A673 (cell line): Measurements from ENCODE around the gene FERMT2. TPM values are rescaled to one million over a fixed set of nuclear protein-coding genes. Genes with fewer than 3 reads are reported as not detected.

Experiments used
- BruUV-seq: library from RNA; stranded (reverse); fragments of 400-500 nt; replicated peaks from 2 replicates; lab custom pipeline; 2021; lab: Mats Ljungman, UMichigan
- CTCF ChIA-PET: fragments of 300-600 bp; sonication (Branson Sonifier 250); formaldehyde crosslinking; loops from one replicate; lab custom pipeline; 2022; ENCODE audit warnings: antibody characterized with exemption; lab: Charles Lee
- POLR2A ChIA-PET: fragments of 300-600 bp; sonication (Branson Sonifier 250); formaldehyde crosslinking; loops from one replicate; lab custom pipeline; 2022; ENCODE audit warnings: antibody characterized with exemption; ENCODE audit not compliant: low non-redundant PET; lab: Charles Lee
- DNase-seq: peaks from one replicate; pipeline ENCODE4 v3.0.0-alpha.2; 2015; ENCODE audit warnings: low spot score
- H3K27ac ChIP-seq: fragments of 200-600 bp; sonication (generic); 2 replicates; pipeline ENCODE4 v1.5.1; 2016; ENCODE audit warnings: mixed run types, low read depth, mild to moderate bottlenecking, mixed read lengths, antibody characterized with exemption, low read length; ENCODE audit not compliant: poor library complexity, severe bottlenecking
- H3K27me3 ChIP-seq: fragments of 200-600 bp; sonication (generic); replicated peaks from 2 replicates; pipeline ENCODE4 v1.6.1; 2017; ENCODE audit warnings: mixed run types, low read depth, mild to moderate bottlenecking, mixed read lengths, antibody characterized with exemption, low read length; ENCODE audit not compliant: insufficient read depth, poor library complexity
- H3K36me3 ChIP-seq: fragments of 200-600 bp; sonication (generic); 2 replicates; pipeline ENCODE4 v1.6.1; 2016; ENCODE audit warnings: mixed run types, mild to moderate bottlenecking, mixed read lengths, antibody characterized with exemption, low read length; ENCODE audit not compliant: insufficient read depth, poor library complexity, severe bottlenecking
- H3K4me1 ChIP-seq: fragments of 200-600 bp; sonication (generic); 2 replicates; pipeline ENCODE4 v1.6.1; 2017; ENCODE audit warnings: mixed run types, mild to moderate bottlenecking, mixed read lengths, antibody characterized with exemption, low read length; ENCODE audit not compliant: insufficient read depth, poor library complexity, severe bottlenecking
- H3K4me3 ChIP-seq: fragments of 200-600 bp; sonication (generic); 2 replicates; pipeline ENCODE4 v1.5.1; 2016; ENCODE audit warnings: low read depth, mixed run types, mild to moderate bottlenecking, mixed read lengths, low read length; ENCODE audit not compliant: poor library complexity, severe bottlenecking
- H3K9me3 ChIP-seq: fragments of 200-600 bp; sonication (generic); 2 replicates; pipeline ENCODE4 v1.6.1; 2016; ENCODE audit warnings: mixed run types, low read depth, mild to moderate bottlenecking, mixed read lengths, antibody characterized with exemption, low read length; ENCODE audit not compliant: poor library complexity, severe bottlenecking
- EZH2 ChIP-seq: fragments of 200-600 bp; sonication (generic); IDR thresholded peaks from 2 replicates; pipeline ENCODE4 v1.6.1; 2017; ENCODE audit warnings: borderline replicate concordance, low read depth, mild to moderate bottlenecking, mixed read lengths, antibody characterized with exemption, low read length; ENCODE audit not compliant: poor library complexity, severe bottlenecking
- intact Hi-C: fragments of 100-400 bp; cut with micrococcal nuclease; formaldehyde crosslinking; loops from one replicate; pipeline ENCODE4 v1.10.0; 2022; ENCODE audit not compliant: unreplicated experiment
- total RNA-seq: library from RNA; stranded (reverse); gene quantifications from 2 replicates; pipeline ENCODE4 v1.2.3, GENCODE V29; 2021
- TF ChIP-seq, protein P1 (sequence below): fragments of 300-800, 200-600 bp; sonication (generic); conservative IDR thresholded peaks from 2 replicates; pipeline ENCODE4 v1.5.1; 2017; ENCODE audit warnings: low read depth, mild to moderate bottlenecking, antibody characterized with exemption, low read length, moderate library complexity, mixed read lengths

Gene FERMT2
- total RNA-seq, 1 experiment from 2014 or later, result 38.3 TPM

DNA sequence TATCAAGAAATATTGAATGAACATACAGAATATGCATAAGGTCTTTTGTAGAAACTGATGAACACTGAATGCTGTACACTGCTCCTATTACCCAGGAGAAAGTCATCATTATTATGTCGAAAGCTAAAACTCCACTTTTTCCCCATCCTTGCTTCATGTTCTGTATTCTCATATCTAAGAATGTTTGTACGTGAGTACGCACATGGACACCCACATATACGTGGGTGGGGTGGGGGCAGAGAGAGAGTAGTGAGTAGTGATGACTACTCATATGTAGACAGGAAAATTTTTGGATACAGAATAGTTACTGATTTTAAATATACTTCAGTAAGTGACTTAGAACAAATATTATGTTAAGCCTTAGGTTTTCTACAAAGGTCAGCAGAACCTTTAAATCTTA is 75.1 kb downstream of the FERMT2 start:
- DNase-seq, result no peak
- Histone ChIP-seq H3K4me3 (no peak overlapping the region), H3K9me3 (no peaks in the 10 kb centered on the region), H3K27ac (no peak overlapping the region), H3K27me3 (no peaks in the 10 kb centered on the region), H3K36me3 (peaks cover 26% of the 10 kb centered on the region), H3K4me1 (peaks cover 34% of the 10 kb centered on the region)
- CTCF ChIA-PET, result no interaction called here
- POLR2A ChIA-PET, result no interaction called here
- TF ChIP-seq, protein P1, sequence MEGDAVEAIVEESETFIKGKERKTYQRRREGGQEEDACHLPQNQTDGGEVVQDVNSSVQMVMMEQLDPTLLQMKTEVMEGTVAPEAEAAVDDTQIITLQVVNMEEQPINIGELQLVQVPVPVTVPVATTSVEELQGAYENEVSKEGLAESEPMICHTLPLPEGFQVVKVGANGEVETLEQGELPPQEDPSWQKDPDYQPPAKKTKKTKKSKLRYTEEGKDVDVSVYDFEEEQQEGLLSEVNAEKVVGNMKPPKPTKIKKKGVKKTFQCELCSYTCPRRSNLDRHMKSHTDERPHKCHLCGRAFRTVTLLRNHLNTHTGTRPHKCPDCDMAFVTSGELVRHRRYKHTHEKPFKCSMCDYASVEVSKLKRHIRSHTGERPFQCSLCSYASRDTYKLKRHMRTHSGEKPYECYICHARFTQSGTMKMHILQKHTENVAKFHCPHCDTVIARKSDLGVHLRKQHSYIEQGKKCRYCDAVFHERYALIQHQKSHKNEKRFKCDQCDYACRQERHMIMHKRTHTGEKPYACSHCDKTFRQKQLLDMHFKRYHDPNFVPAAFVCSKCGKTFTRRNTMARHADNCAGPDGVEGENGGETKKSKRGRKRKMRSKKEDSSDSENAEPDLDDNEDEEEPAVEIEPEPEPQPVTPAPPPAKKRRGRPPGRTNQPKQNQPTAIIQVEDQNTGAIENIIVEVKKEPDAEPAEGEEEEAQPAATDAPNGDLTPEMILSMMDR, result no peak
- TF ChIP-seq EZH2, result no peak
- BruUV-seq, result no TSS peak
- intact Hi-C loops, result no loop called here

DNA sequence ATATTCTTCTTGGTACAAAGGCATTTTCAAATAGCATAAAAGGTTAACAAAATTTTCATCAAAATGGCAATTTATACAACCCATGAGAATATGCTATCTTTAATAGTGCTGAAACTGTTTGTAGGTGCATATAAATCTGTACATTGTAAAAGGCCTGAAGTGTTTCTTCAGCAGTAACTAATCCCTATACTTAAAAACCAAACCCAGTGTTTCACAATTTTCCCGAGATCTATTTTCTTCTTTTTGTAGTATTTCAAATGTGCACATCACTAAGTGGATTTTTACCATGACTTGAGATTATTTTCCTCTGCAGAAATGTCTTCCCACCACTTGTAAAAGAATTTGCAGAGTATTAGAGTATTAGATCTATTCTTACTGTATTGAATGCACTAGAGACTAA is 76.5 kb downstream of the FERMT2 start:
- no peak for TF ChIP-seq EZH2
- TF ChIP-seq, protein P1, result no peak
- no TSS peak for BruUV-seq
- Histone ChIP-seq H3K4me1 (peaks cover 34% of the 10 kb centered on the region), H3K36me3 (peaks cover 19% of the 10 kb centered on the region), H3K4me3 (no peak overlapping the region), H3K27ac (peak overlapping the region; percentile 37), H3K27me3 (no peaks in the 10 kb centered on the region), H3K9me3 (no peaks in the 10 kb centered on the region)
- intact Hi-C loops, result no loop called here
- no peak for DNase-seq
- ChIA-PET CTCF (no interaction called here), POLR2A (no interaction called here)

DNA sequence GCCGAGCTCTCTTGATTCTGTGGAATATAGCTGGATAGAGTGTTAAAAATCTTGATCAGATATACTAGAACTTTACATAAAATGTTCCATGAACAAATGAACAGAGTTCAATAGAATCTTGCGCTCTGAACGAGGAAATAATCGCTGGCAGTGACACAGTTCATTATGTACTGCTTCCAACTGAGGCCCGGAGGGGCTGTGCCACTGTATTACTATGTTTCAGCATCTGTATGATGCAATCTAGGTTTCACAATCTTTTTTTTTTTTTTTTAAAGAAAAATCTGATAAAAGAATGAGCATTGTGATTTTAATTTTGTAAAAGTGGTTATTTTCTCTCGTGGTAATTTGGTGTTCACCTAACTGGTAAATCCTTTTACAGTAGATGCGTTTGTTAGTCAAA is 77.2 kb downstream of the FERMT2 start:
- peak; percentile 49 for DNase-seq
- H3K27me3 ChIP-seq, result no peaks in the 10 kb centered on the region
- POLR2A ChIA-PET, result no interaction called here
- TF ChIP-seq, protein P1, result no peak
- no peak for TF ChIP-seq EZH2
- peak overlapping the region; percentile 37 for H3K27ac ChIP-seq
- CTCF ChIA-PET, result no interaction called here
- BruUV-seq, result no TSS peak
- no peaks in the 10 kb centered on the region for H3K9me3 ChIP-seq
- intact Hi-C loops, result no loop called here
- H3K36me3 ChIP-seq, result peaks cover 19% of the 10 kb centered on the region
- no peak overlapping the region for H3K4me3 ChIP-seq
- H3K4me1 ChIP-seq, result peaks cover 33% of the 10 kb centered on the region
